IMR-90 (cell line): ENCODE results near the gene ELL2.

ENCODE experiments used
- CTCF ChIP-seq: conservative IDR thresholded peaks from 2 replicates; pipeline ENCODE4 v1.5.1; 2012; ENCODE audit warnings: mild to moderate bottlenecking, low read depth, low read length, improper control_type of control experiment
- MAFK ChIP-seq: IDR thresholded peaks from 2 replicates; pipeline ENCODE4 v1.6.1; 2012; ENCODE audit warnings: low read depth, low read length, improper control_type of control experiment
- MAZ ChIP-seq: IDR thresholded peaks from 2 replicates; pipeline ENCODE4 v1.6.1; 2012; ENCODE audit warnings: low read depth, mild to moderate bottlenecking, low read length, improper control_type of control experiment, moderate library complexity, borderline replicate concordance
- MXI1 ChIP-seq: IDR thresholded peaks from 2 replicates; pipeline ENCODE4 v1.6.1; 2012; ENCODE audit warnings: low read depth, mild to moderate bottlenecking, low read length, moderate library complexity, borderline replicate concordance
- POLR2A ChIP-seq: IDR thresholded peaks from 2 replicates; pipeline ENCODE4 v1.6.1; 2012; ENCODE audit warnings: mild to moderate bottlenecking, low read depth, low read length
- RAD21 ChIP-seq: IDR thresholded peaks from 2 replicates; pipeline ENCODE4 v1.6.1; 2012; ENCODE audit warnings: low read length, improper control_type of control experiment

DNA sequence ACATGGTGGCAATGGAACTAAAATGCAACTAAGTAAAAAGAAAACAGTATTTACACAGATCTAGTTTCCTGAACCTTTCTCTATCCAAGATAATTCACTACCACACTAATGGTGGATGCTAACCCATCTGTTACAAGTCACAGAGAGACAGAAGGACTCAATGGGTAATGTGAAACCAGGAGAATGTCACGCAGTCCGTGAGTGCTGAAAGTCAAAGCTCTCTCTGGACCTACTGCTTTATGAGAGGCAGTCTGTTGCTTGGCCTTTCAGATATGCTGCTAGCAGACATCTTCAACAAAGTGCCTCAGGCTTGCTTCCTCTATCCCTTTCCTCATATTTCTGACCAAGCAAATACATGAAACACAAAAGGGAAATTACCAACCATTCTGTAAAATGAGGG, 70.2 kb downstream of the ELL2 start:
- TF ChIP-seq POLR2A (no peak), MAZ (no peak), CTCF (no peak), MAFK (no peak), RAD21 (no peak), MXI1 (no peak)
